Fibroblast of upper back skin (primary cell): ENCODE results near the gene DBN1.

ENCODE experiments used
- DNase-seq: peaks from one replicate; pipeline ENCODE4 v3.0.0-alpha.2; 2013

DBN1 gene

GRCh38 chr5:177472460-177473442 lies 683 bp downstream of the DBN1 start:
- DNase-seq: peak; percentile 55

- peak; percentile 61 for DNase-seq
Measured at GRCh38 chr5:177471610-177472356, 1.7 kb downstream of the DBN1 start.

GRCh38 chr5:177470759-177471536 lies 2.5 kb downstream of the DBN1 start:
- DNase-seq: peak; percentile 69

GRCh38 chr5:177469750-177470525 lies 3.5 kb downstream of the DBN1 start:
- no peak for DNase-seq

GRCh38 chr5:177468685-177469628 lies 4.5 kb downstream of the DBN1 start:
- peak; percentile 73 for DNase-seq

- no peak for DNase-seq
Measured at GRCh38 chr5:177468329-177468684, 5.1 kb downstream of the DBN1 start.

GRCh38 chr5:177467436-177467835 lies 6.0 kb downstream of the DBN1 start:
- no peak for DNase-seq

GRCh38 chr5:177466861-177467260 lies 6.6 kb downstream of the DBN1 start:
- DNase-seq: no peak

- DNase-seq: no peak
Measured at GRCh38 chr5:177465044-177465443, 8.4 kb downstream of the DBN1 start.

GRCh38 chr5:177462021-177462670 lies 11.3 kb downstream of the DBN1 start:
- DNase-seq: no peak

GRCh38 chr5:177459819-177460628 lies 13.4 kb downstream of the DBN1 start:
- no peak for DNase-seq

- DNase-seq: no peak
Measured at GRCh38 chr5:177459357-177459756, 14.1 kb downstream of the DBN1 start.

- DNase-seq: peak; percentile 14
Measured at GRCh38 chr5:177458912-177459350, 14.5 kb downstream of the DBN1 start.

- no peak for DNase-seq
Measured at GRCh38 chr5:177457852-177458681, 15.4 kb downstream of the DBN1 start.

GRCh38 chr5:177456976-177457851 lies 16.2 kb downstream of the DBN1 start:
- DNase-seq: peak; percentile 96

GRCh38 chr5:177456591-177456964 lies 16.9 kb downstream of the DBN1 start:
- DNase-seq: no peak
